Superior temporal gyrus (tissue), 1 donor: Measurements from ENCODE around the gene FBXL19.
"Not testable (repeated sequence)": the region's sequence is repeated elsewhere in the genome, so short reads cannot be mapped to it uniquely, and the experiment has no call there.

ENCODE experiments used
- DNase-seq: peaks from one replicate; pipeline ENCODE4 v3.0.0-alpha.2; 2016; ENCODE audit errors: extremely low spot score

Gene FBXL19, protein sequence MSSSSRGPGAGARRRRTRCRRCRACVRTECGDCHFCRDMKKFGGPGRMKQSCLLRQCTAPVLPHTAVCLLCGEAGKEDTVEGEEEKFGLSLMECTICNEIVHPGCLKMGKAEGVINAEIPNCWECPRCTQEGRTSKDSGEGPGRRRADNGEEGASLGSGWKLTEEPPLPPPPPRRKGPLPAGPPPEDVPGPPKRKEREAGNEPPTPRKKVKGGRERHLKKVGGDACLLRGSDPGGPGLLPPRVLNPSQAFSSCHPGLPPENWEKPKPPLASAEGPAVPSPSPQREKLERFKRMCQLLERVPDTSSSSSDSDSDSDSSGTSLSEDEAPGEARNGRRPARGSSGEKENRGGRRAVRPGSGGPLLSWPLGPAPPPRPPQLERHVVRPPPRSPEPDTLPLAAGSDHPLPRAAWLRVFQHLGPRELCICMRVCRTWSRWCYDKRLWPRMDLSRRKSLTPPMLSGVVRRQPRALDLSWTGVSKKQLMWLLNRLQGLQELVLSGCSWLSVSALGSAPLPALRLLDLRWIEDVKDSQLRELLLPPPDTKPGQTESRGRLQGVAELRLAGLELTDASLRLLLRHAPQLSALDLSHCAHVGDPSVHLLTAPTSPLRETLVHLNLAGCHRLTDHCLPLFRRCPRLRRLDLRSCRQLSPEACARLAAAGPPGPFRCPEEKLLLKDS

DNA sequence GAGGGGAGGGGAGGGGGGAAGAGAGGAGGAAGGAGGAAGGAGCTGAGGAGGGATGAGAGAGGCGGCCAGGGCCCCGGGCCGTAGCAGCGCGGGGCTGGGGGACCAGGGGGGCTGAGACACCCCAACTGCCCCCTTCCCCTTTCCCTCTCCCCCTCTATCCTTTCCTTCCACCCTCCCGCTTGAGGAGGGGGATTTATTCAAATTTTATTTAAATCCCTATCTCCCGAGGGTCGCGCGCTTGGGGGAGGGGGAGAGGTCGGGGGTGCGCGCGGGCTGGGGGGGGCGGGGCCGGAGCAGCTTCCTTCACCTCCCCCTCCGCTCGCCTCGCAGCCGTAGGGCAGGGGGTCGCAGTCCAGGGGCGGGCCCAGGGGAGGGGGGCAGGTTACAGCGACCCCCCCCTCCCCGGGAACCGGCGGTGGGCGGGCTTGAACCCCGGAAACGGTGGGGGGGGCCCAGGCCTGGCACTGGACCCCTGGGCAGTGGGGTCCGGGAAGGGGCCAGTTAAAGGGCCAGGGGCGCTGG lies at the start of gene FBXL19:
TSS of gene FBXL19 (plus strand) at position 19 of the 522 bp plus-strand sequence. CDS start 2,183 bp downstream, outside the sequence.
- DNase-seq: no peak

DNA sequence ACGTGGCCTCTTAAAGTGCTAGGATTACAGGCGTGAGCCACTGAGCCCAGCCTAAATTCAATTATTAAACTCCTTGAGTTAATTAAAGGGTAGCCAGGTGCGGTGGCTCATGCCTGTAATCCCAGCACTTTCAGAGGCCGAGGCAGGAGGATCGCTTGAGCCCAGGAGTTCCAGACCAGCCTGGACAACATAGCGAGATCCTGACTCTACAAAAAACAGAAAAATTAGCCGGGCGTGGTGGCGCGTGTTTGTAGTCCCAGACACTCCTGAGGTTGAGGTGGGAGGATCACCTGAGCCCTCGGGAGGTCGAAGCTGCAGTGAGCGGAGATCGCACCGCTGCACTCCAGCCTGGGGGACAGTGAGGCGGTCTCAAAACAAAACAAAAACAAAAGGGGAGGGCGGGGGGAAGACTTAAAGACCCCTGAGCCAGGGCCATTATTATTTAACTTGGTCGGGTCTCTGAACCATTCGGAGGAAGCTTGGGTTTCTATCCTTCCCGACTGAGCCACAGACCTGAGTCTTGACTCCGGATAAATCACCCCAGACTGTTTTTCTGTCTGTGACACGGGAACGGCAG lies 49.0 kb upstream of the FBXL19 start:
- no peak for DNase-seq

DNA sequence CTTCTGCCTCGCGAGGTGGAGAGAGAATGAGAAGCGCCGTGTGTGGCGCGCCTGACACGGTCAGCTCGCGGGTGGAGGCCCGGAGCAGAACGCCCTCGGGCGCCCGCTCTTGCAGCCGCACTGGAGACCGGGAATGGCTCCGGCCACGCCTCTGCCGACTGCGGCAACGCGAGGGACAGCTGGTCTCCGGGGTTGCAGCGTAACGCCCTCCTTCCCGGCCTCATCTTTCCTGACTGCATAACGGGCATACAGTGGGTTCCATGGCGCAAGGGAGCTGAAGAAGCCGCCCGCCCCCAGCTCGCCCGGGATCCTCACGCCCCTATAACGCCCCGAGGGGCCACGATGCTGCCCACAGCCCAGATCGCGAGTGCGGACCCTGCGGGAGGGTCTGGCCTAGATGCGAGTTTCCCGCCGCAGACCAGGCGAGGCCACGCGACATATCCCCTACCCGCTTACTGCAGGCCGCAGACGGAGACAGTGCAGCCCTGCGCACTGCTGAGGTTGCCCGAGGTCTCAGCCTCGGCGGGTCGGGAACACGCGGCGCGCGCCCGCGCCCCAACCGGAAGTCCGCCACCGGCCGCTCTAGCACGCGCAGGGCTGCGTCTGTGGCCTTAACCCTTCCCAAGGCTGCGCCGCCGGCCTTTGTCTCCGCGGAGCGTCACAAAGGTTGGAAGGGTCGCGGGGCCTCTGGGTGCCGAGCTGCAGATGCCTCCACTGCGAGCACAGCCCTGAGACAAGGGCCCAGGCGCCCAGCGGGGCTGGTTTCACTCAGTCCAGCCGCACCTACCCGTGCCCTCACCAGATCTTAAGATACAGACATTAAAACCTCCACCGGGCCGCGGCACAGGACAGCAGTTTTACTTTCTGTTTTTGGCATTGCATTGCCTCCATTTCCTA lies 48.3 kb upstream of the FBXL19 start:
- peak; percentile 92 for DNase-seq

DNA sequence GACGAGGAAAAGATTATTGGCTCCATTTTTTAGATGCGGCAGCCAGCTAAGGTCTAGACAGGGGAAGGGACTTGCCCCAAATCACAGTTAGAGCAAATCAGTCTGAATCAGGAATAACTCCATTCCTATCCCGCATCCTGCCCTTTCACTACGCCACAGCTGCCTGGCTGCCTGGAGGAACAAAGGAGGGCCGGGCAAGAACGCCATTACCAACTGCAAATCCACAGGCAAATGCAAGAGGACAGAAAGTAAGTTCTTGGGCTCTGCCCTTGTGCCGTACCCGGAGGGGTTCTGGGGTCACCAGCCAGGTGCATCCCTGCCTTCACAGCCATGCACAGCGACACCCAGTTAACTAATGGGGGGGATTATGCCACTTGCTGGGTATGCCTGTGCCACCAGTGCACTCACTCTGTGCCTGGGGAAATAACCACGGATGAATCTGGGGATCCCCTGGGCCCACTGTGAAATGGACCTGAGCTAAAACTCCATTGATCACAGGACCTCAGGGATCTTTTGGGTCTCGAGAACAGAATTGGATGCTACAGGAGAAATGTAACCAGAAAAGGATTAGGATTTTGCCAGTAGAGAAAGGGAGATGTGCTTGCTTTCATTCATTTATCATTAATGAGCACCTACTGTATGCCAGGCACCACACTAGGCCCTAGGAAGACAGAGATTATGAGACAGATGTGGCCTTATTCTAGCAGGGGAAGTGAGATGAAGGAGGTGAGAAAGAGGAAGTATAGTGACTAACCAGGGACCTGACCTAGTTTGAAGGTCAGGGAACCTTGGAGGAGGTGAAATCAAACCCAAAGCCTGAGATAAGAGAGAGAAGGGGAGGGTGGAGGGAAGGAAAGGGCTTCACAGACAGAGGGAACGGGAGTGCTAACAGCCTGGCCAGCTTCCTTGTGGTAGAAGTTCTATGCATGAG lies 47.2 kb upstream of the FBXL19 start:
- peak; percentile 19 for DNase-seq

DNA sequence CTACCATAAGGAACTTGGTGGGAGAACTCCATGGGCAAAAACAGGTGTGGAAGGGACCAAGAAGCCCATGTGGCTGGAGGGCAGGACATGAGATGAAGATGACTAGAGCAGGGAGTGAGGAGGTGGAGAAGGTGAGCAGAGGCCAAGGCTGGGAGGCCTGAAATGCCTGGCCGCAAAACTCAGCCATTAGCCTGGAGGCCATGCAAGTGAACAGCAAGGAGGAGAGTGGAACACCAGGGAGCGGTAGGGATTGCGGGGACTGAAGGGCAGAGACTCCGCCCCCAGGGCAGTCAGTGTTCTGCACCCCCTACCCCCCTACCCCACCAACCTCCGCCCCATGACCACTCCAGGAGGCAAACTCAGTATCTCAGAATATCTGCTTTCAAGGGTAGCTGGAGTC lies 46.5 kb upstream of the FBXL19 start:
- DNase-seq: no peak

DNA sequence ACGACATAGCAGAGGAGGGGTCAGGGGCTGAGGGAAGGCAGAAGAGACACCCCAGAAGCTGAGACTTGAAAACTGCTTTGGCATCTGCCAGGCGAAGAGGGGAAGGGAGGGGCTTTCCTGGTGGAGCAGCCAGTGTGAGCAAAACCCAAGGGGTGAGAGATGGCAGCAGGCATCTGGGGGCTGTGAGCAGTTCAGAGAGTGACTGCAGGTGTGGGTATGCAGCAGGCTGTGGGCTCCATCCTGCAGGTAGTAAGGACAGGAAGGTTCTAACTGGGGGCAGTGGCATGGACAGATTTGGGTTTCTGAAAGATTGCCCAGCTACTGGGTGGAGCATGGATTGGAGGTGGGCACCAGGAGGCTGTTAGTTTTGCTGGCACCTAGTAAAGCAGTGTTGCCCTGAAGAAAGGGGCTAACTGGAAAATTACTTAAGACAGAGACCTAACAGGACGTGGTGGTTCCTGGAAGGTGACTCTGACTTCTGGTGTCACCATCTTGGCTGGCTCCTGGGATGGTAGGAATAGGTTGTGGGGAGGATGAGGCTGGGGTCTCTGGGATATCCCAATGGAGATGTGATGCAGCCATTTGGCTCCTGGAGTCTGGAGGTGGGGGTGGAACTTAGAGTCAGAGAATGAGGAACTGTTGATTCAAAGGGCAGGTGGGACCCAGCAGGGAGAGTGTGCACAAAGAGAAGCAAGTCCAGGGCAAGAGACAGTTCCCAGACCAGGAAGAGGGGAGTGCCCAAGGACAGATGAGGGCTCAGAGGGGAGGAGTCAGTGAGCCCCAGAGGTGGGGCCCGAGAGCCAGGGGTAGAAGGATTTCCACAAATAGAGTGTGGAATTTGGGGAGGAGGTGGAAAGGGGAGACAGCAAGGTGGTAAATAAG lies 40.7 kb upstream of the FBXL19 start:
- no peak for DNase-seq

DNA sequence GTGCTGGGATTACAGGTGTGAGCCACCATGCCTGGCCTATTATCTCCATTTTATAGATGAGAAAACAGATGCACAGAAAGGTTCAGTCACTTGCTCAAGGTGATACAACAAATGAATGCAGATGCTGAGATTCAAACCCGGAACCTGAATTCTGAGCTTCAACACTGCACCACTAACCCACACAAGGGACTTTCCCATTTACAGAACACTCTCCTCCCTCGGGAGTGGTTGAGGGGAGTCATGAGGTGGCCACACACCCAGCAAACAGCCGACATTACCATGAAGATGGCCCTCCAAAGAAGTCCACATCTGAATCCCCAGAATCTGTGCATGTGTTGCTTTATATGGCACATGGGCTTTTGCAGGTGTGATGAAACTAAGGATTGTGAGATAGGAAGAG lies 38.6 kb upstream of the FBXL19 start:
- DNase-seq: no peak

DNA sequence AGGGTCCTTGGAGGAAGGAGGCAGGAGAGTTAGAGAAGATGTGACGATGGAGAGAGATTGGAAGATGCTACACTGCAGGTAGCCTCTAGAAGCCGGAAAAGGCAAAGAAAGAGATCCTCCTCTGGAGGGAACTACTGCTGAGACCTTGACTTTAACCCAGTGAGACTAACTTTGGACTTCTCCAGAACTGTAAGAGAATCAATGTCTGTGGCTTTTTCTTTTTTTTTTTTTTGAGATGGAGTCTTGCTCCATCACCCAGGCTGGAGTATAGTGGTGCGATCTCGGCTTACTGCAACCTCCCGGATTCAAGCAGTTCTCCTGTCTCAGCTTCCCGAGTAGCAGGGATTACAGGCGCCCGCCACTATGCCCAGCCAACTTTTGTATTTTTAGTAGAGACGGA lies 38.2 kb upstream of the FBXL19 start:
- DNase-seq: no peak

DNA sequence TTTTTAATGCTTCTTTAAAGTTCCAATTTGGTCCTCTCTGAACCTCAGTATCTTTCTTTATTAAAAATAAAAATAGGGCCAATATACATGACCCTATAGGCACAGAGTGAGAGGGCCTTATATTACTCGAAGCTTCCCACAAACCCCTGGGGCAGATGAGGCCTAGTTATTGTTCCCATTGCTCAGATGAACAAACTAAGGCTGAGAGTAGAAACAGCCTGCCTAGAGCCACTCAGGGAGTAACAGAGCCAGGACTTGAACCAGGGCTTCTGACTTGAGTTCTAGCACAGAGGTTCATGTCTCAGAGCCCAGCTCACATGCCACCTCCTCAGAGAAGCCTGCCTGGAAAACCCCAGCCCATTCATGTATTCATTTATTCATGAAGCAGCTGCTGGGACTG lies 37.2 kb upstream of the FBXL19 start:
- DNase-seq: no peak

DNA sequence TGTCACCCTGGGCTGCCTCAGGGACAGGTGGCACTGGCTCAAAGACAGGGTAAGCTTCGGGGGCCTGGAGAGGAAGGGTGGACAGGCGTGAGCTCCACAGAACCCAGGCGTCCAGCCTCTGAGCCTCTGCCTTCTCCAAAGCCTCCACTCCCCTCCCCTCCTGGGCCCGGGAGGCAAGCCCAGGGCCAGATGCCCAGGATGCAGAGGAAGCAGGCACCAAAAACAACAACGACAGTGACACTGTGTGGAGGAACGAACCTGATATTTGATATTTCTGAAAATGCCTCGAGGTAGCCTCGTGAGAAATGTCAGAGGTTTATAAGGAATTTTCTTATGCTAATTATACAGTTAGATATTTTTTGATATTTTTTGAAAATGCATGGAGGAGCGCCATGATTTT lies 35.4 kb upstream of the FBXL19 start:
- no peak for DNase-seq

DNA sequence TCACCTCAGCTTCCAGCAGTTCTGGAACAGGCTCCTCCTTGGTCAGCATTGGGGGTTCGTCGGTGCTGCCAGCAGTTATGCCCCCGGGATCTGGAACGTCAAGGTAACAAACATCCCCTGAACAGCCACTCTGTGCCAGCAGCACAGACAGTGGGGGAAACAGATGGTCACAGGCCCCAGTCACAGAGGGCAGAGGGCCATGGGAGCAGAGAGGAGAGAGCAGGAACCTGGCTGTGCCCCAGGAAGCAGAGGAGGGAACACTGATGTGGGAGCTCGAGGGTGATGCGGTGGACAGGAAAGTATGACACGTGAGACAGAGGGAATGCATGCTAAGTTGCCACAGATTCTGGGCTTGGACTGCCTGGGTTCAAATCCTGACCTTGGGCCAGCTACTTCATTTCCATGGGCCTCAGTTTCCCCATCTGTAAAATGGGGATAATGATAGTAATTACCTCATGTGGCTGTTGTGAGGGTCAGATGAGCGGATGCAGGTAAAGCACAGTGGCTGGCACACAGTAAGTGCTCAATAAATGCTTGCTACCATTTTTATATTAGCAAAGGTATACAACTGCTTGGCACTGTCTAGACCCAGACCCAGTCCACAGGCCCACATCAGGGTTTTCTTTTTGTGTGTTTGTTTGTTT lies 34.4 kb upstream of the FBXL19 start:
- DNase-seq: no peak

DNA sequence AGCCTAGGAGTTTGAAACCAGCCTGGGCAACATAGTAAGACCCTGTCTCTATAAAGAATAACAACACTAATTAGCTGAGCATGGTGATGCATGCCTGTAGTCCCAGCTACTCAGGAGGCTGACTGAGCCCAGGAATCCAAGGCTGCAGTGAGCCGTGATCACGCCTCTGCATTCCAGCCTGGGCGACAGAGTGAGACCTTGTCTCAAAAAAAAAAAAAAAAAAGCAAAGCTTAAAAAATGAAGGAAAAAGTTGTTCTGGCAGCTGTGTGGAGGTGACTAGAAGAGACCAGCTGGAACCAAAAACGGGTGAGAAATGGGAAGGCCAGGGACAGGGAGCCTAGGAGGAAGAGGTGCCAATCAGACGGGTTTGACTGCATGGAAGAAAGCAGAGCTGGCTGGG lies 33.7 kb upstream of the FBXL19 start:
- DNase-seq: no peak

DNA sequence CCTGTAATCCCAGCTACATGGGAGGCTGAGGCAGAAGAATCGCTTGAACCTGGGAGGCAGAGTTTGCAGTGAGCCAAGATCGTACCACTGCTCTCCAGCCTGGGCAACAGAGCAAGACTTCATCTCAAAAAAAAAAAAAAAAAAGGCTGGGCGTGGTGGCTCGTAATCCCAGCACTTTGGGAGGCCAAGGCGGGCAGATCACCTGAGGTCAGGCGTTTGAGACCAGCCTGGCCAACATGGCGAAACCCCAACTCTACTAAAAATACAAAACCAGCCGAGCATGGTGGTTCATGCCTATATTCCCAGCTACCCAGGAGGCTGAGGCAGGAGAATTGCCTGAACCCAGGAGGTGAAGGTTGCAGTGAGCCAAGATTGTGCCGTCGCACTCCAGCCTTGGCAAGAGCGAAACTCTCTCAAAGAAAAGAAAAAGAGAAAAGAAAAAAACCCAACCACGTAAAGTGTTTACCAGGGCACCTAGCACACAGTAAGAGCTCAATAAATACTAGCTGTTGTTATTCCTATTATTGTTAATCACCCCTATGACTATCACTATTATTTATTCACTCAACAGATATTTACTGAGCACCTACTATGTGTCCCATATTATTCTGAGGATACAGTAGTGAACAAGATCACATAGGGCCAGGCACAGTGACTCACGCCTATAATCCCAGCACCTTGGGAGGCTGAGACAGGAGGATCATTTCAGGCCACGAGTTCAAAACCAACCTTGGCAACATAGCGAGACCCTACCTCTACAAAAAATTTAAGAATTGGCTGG lies 32.1 kb upstream of the FBXL19 start:
- DNase-seq: not testable (repeated sequence)

DNA sequence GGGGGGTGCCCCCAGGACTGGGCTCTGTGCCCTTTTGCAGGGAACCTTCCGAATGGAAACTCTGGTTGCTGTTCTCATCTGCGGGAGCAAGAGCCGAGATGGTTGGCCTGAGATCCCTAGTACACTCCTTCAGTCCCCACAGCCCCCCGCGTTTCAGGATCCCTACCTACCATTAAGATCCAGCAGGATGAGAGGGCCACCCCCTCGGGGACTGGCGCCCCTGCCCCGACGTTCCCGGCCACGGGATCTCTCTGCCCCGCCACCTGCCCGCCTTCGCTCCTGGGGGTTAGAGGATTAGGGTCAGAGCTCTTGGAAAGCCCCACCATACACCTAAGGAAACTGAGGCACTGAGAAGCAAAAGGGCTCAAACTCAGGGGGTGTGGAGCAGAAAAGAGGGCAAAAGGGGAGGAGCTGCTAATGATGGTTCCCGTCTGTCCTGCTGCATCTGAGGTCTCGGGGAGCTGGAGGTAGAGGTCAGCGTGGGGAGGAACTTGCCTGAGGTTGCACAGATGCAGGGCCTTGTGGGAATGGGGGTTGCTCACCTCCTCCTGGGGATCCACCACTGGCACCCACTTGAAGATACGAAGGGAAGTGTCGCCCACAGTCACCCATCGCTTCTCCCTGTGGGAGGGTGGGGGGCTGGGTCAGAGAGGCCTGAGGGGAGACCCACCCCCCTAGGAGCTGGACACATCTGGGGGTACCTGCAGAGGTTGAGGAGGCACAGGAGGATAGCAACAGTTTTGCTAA lies 30.5 kb upstream of the FBXL19 start:
- DNase-seq: no peak

DNA sequence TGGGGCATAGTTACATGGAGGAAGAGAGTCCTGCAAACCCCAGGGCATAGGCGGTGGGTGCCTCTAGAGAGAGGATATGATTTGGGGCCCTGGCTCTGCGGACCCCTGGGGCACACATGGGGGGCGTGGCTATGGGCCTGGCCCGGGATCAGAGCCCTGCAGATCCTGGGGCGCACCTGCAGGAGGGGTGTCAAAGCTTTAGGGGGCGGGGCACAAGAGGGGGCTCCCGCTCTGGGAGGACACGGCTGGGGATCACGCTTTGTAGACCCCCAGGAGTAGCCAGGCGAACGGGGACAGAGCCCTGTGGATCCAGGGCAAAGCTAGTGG lies 30.0 kb upstream of the FBXL19 start:
- DNase-seq: no peak

DNA sequence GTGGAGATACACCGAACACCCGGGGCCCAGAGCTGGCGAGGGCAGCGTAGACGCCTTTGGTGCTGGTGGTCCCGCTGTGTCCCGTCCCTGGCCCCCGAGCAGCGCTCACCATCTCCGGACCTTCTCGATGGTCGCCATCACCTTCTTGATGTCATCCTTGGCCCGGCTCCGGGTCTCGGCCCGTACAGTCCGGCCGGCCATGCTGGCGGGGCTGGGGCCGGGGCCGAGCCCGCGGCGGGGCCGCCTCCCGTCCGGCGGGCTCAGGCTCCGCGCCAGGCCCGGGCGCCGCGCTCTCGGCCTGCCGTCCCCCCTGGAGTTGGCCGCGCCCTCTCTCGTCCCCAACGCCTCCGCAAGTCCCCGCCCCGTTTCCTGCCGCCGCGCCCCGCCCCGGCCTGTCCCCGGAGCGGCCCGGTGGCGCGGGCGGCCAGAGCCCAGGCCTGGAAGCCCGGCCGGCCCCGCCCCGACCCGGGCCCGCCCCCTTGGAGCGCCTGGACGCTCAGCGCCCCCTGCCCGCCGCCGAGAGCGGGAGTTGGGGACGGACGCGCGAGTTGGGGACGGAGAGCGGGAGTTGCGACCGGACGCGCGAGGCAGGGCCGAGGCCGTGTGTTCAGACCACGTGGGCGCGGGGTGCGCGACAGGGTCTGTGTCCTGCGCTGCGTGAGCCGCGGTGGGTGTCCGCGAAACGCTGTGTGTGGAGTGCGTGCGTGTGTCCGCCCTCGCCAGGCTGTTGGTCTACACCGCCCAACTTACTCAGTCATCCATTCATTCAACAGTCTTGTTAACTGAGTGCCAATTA lies 29.4 kb upstream of the FBXL19 start, which contains the start of gene BCL7C:
TSS of gene BCL7C (minus strand) at position 334 of the 796 bp plus-strand sequence. CDS start at position 201, 133 bp downstream.
- DNase-seq: peak; percentile 66
